Endothelial cell of hepatic sinusoid (primary cell): ENCODE measurements around the gene PABPC1L.
"Not testable (repeated sequence)": the region's sequence is repeated elsewhere in the genome, so short reads cannot be mapped to it uniquely, and the experiment has no call there.

Experiments
- in situ Hi-C: cut with HindIII; loops from 2 replicates; pipeline ENCODE4 v1.10.0; 2017; ENCODE audit warnings: low sequenced_read_pairs

Gene PABPC1L

GRCh38 chr20:44909872-44910689, at the start of gene PABPC1L:
Gene PABPC1L (plus strand): TSS chr20:44910060. CDS start chr20:44910144, 84 bp downstream.
- in situ Hi-C loops, result no loop called here

- in situ Hi-C loops, result no loop called here
Measured at GRCh38 chr20:44861531-44862006, 48.3 kb upstream of the PABPC1L start.

GRCh38 chr20:44862286-44862685, 47.6 kb upstream of the PABPC1L start:
- in situ Hi-C loops, result no loop called here

GRCh38 chr20:44863365-44864084, 46.3 kb upstream of the PABPC1L start:
- in situ Hi-C loops, result not testable (repeated sequence)

- in situ Hi-C loops, result not testable (repeated sequence)
Measured at GRCh38 chr20:44864493-44864892, 45.4 kb upstream of the PABPC1L start.

GRCh38 chr20:44866703-44867335, 43.0 kb upstream of the PABPC1L start:
- in situ Hi-C loops, result loop anchor here (5.0 kb wide), 2 partner anchors 75 to 110 kb away; no protein-coding TSS in a partner anchor

GRCh38 chr20:44869471-44869870, 40.4 kb upstream of the PABPC1L start:
- in situ Hi-C loops, result loop anchor here (5.0 kb wide), 2 partner anchors 77 to 112 kb away; no protein-coding TSS in a partner anchor

- in situ Hi-C loops, result not testable (repeated sequence)
Measured at GRCh38 chr20:44882360-44882759, 27.5 kb upstream of the PABPC1L start.

- in situ Hi-C loops, result no loop called here
Measured at GRCh38 chr20:44883214-44883902, 26.5 kb upstream of the PABPC1L start.

- in situ Hi-C loops, result no loop called here
Measured at GRCh38 chr20:44884907-44885391, 24.9 kb upstream of the PABPC1L start.

GRCh38 chr20:44885392-44886265, 24.2 kb upstream of the PABPC1L start, which contains the start of gene YWHAB:
Gene YWHAB (plus strand): TSS chr20:44885705. CDS start chr20:44901534, 15,829 bp downstream.
- in situ Hi-C loops, result no loop called here

- in situ Hi-C loops, result no loop called here
Measured at GRCh38 chr20:44886266-44886651, 23.6 kb upstream of the PABPC1L start.

GRCh38 chr20:44886828-44887227, 23.0 kb upstream of the PABPC1L start:
- in situ Hi-C loops, result no loop called here

GRCh38 chr20:44887466-44887865, 22.4 kb upstream of the PABPC1L start:
- in situ Hi-C loops, result no loop called here

- in situ Hi-C loops, result no loop called here
Measured at GRCh38 chr20:44888226-44889103, 21.4 kb upstream of the PABPC1L start.

- in situ Hi-C loops, result loop anchor here (5.0 kb wide), 1 partner anchor 65 kb away; no protein-coding TSS in a partner anchor
Measured at GRCh38 chr20:44891826-44892225, 18.0 kb upstream of the PABPC1L start.

- in situ Hi-C loops, result loop anchor here (5.0 kb wide), 1 partner anchor 62 kb away; no protein-coding TSS in a partner anchor
Measured at GRCh38 chr20:44894959-44895358, 14.9 kb upstream of the PABPC1L start.

- in situ Hi-C loops, result no loop called here
Measured at GRCh38 chr20:44896583-44896982, 13.3 kb upstream of the PABPC1L start.
